HepG2 (cell line): ENCODE measurements around the gene ARHGAP12. TPM values are rescaled to one million over a fixed set of nuclear protein-coding genes. Genes with fewer than 3 reads are reported as not detected.
A peak's percentile ranks its signal among the peaks of the same experiment; 100 is the strongest.

Experiments used
- DNMT3B ChIP-seq: conservative IDR thresholded peaks from 2 replicates; pipeline ENCODE4 v1.6.1; 2016; ENCODE audit warnings: missing biosample characterization, control low read depth
- ERF ChIP-seq: IDR thresholded peaks from 2 replicates; pipeline ENCODE4 v1.6.1; 2018; ENCODE audit warnings: missing biosample characterization, missing genetic modification reagents
- GTF3A ChIP-seq: sonication (generic); formaldehyde crosslinking; conservative IDR thresholded peaks from 2 replicates; pipeline ENCODE4 v1.4.0; 2020; ENCODE audit warnings: mild to moderate bottlenecking, missing genetic modification reagents
- KLF15 ChIP-seq: sonication (generic); formaldehyde crosslinking; IDR thresholded peaks from 2 replicates; pipeline ENCODE4 v1.8.1; 2023; ENCODE audit warnings: borderline replicate concordance, mild to moderate bottlenecking, inconsistent platforms, missing genetic modification reagents, mixed read lengths
- MAFK ChIP-seq, 2 experiments: IDR thresholded peaks in 1 of 2; conservative IDR thresholded peaks in 1 of 2; 2 replicates each; pipeline ENCODE4 v1.6.1; 2011; ENCODE audit warnings: improper control_type of control experiment in 2 of 2, low read length in 2 of 2
- MIER3 ChIP-seq: IDR thresholded peaks from 2 replicates; pipeline ENCODE4 v1.6.1; 2016; ENCODE audit warnings: missing compliant biosample characterization, borderline replicate concordance
- MXI1 ChIP-seq: IDR thresholded peaks from 3 replicates; pipeline ENCODE4 v1.6.1; 2012; ENCODE audit warnings: low read depth, low read length, inconsistent platforms, borderline replicate concordance
- MYNN ChIP-seq: sonication (generic); formaldehyde crosslinking; IDR thresholded peaks from 2 replicates; pipeline ENCODE4 v1.4.0; 2020; ENCODE audit warnings: mild to moderate bottlenecking, low read depth, missing genetic modification reagents
- NFYB ChIP-seq: sonication (generic); formaldehyde crosslinking; IDR thresholded peaks from 2 replicates; pipeline ENCODE4 v1.4.0; 2020; ENCODE audit warnings: missing genetic modification reagents
- POLR2AphosphoS2 ChIP-seq: IDR thresholded peaks from 2 replicates; pipeline ENCODE4 v1.6.1; 2011; ENCODE audit warnings: low read depth, low read length, improper control_type of control experiment
- PRDM4 ChIP-seq: sonication (generic); formaldehyde crosslinking; IDR thresholded peaks from 2 replicates; pipeline ENCODE4 v1.9.0; 2021; ENCODE audit warnings: missing genetic modification reagents, borderline replicate concordance
- RXRA ChIP-seq: sonication (generic); formaldehyde crosslinking; IDR thresholded peaks from 2 replicates; pipeline ENCODE4 v1.5.1; 2020; ENCODE audit warnings: missing genetic modification reagents
- SP1 ChIP-seq, 2 experiments: fragments of 450-650 bp in 1 of 2; sonication (generic) in 1 of 2; formaldehyde crosslinking in 1 of 2; IDR thresholded peaks; 2 replicates each; pipeline versions ENCODE4 v1.4.0 to v1.6.1; 2016 to 2020; ENCODE audit warnings: missing genetic modification reagents in 1 of 2
- SP2 ChIP-seq: sonication (generic); formaldehyde crosslinking; IDR thresholded peaks from 2 replicates; pipeline ENCODE4 v1.5.1; 2020; ENCODE audit warnings: mild to moderate bottlenecking, missing genetic modification reagents
- SRF ChIP-seq: IDR thresholded peaks from 2 replicates; pipeline ENCODE4 v1.6.1; 2011; ENCODE audit warnings: mild to moderate bottlenecking, low read depth, low read length, moderate library complexity
- ZFX ChIP-seq: sonication (generic); formaldehyde crosslinking; IDR thresholded peaks from 2 replicates; pipeline ENCODE4 v1.4.0; 2020; ENCODE audit warnings: mild to moderate bottlenecking, low read depth, missing genetic modification reagents, moderate library complexity
- ZNF121 ChIP-seq: sonication (generic); formaldehyde crosslinking; IDR thresholded peaks from 2 replicates; pipeline ENCODE4 v1.5.0; 2020; ENCODE audit warnings: mild to moderate bottlenecking, missing genetic modification reagents
- ZNF124 ChIP-seq: sonication (generic); formaldehyde crosslinking; IDR thresholded peaks from 2 replicates; pipeline ENCODE4 v1.4.0; 2020; ENCODE audit warnings: missing genetic modification reagents
- ZNF382 ChIP-seq: sonication (generic); formaldehyde crosslinking; IDR thresholded peaks from 2 replicates; pipeline ENCODE4 v1.5.0; 2020; ENCODE audit warnings: missing genetic modification reagents, mild to moderate bottlenecking, borderline replicate concordance
- ZNF441 ChIP-seq: sonication (generic); formaldehyde crosslinking; IDR thresholded peaks from 2 replicates; pipeline ENCODE4 v1.7.0; 2021; ENCODE audit warnings: missing genetic modification reagents, borderline replicate concordance
- ZNF570 ChIP-seq: sonication (generic); formaldehyde crosslinking; IDR thresholded peaks from 2 replicates; pipeline ENCODE4 v1.4.0; 2020; ENCODE audit warnings: mild to moderate bottlenecking, missing genetic modification reagents, borderline replicate concordance
- ZSCAN9 ChIP-seq: IDR thresholded peaks from 2 replicates; pipeline ENCODE4 v1.6.1; 2016; ENCODE audit warnings: borderline replicate concordance
- polyA plus RNA-seq, 8 experiments: library from polyadenylated mRNA; depleted of rRNA in 3 of 8; stranded (reverse) in 7 of 8; unstranded in 1 of 8; fragments of >200 nt; fragmentation: Illumina TruSeq in 4 of 8; extraction: Trizol in 4 of 8; gene quantifications; 2 replicates each; pipeline versions ENCODE4 v1.2.1 to v1.2.3, GENCODE V29; 2011 to 2016; ENCODE audit warnings: low read depth in 4 of 8, missing spikeins in 1 of 8, mixed read lengths in 1 of 8; ENCODE audit not compliant: insufficient read depth in 1 of 8
- total RNA-seq, 5 experiments: library from RNA; depleted of rRNA; stranded (reverse); fragments of >200 nt; fragmentation: Illumina TruSeq; extraction: Trizol; gene quantifications; 2 replicates each; pipeline ENCODE4 v1.2.3, GENCODE V29; 2016; ENCODE audit warnings: low read depth in 1 of 5
- TF ChIP-seq, protein P1 (sequence below): IDR thresholded peaks from 2 replicates; pipeline ENCODE4 v1.6.1; 2012; ENCODE audit warnings: inconsistent platforms
- TF ChIP-seq, protein P2 (sequence below): sonication (generic); formaldehyde crosslinking; IDR thresholded peaks from 2 replicates; pipeline ENCODE4 v1.9.0; 2022; ENCODE audit warnings: missing genetic modification reagents, mild to moderate bottlenecking, borderline replicate concordance

The ARHGAP12 gene
- total and polyA plus RNA-seq, 2 of the 13 experiments (the other 11 are each of a cell fraction or from before 2014, with no cell fraction given), result 25.0 to 54.6 TPM

DNA sequence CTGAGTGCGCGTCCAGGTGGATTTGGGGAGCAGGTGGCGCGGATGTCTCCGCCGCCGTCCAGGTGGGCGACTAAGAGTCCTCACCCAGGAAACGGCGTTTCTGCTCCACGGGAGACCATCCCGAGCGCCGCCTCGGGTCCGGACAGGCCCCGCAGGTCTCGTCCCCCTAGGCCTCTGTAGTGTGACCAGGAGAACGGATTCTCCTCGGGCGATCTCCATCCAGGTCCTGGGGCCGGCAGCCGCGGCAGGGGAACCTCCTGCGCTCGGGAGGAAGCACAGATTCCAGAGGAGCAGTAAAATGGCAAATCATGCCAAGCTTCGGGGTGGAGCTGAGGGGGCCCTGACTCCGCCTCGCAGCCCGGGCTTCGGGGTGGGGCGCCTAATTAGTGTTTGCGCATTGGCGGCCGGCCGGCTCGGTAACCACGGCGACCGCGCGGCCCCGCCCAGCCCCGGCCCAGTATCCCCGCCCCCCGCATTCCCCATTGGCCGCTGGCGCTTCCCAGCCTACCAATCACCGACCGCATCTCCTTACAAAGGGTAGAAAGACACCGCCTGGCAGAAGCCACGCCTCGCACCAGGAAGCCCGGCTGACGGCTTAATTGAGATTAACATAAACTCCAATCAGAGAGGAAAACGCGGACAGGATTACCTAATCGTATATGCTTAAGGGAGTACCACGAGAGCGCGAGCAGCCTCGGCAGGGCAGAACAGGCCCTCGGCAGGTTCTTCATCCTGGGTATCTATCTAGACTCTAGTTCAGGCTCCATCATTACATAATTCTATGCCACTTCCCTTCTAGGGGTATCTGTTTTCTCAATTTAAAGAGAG, 168.6 kb downstream of the ARHGAP12 start (continued):
- TF ChIP-seq ZNF570 (CRISPR knock-in tag), result no peak
- TF ChIP-seq RXRA (CRISPR knock-in tag), result peak; percentile 47; the same call in 1 of the 2 replicates
- TF ChIP-seq DNMT3B (CRISPR knock-in tag), result 0 out of 2 replicates have a peak, but pooled peaks have one; percentile 58
- TF ChIP-seq ZNF121, result no peak
- TF ChIP-seq SP2, result peak; percentile 72
- no peak for TF ChIP-seq SP1 (IDR thresholded peaks at IDR 0.05)
- peak; percentile 61; the same call in 1 of the 2 replicates for TF ChIP-seq SP1 (CRISPR knock-in tag; IDR thresholded peaks at IDR 0.05)
- no peak for TF ChIP-seq POLR2AphosphoS2
- TF ChIP-seq MYNN (CRISPR knock-in tag), result 0 out of 2 replicates have a peak, but pooled peaks have one; percentile 53
- 0 out of 2 replicates have a peak, but pooled peaks have one; percentile 34 for TF ChIP-seq ZNF441 (CRISPR knock-in tag)
- TF ChIP-seq ERF, result 0 out of 2 replicates have a peak, but pooled peaks have one; percentile 24
- TF ChIP-seq PRDM4 (CRISPR knock-in tag), result no peak
- no peak for TF ChIP-seq ZNF382 (CRISPR knock-in tag)
- no peak for TF ChIP-seq GTF3A (CRISPR knock-in tag)
- TF ChIP-seq KLF15 (CRISPR knock-in tag), result no peak
- peak; percentile 33; the same call in 1 of the 2 replicates for TF ChIP-seq ZFX (CRISPR knock-in tag)
- 0 out of 2 replicates have a peak, but pooled peaks have one; percentile 29 for TF ChIP-seq ZSCAN9 (CRISPR knock-in tag)
- peak; percentile 42; the same call in 1 of the 2 replicates for TF ChIP-seq SRF
- peak; percentile 82 for TF ChIP-seq NFYB (CRISPR knock-in tag)
- no peak for TF ChIP-seq MIER3 (CRISPR knock-in tag)
- TF ChIP-seq, protein P1, sequence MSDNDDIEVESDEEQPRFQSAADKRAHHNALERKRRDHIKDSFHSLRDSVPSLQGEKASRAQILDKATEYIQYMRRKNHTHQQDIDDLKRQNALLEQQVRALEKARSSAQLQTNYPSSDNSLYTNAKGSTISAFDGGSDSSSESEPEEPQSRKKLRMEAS, result peak; percentile 49; the same call in 1 of the 2 replicates
- no peak for TF ChIP-seq MAFK (conservative IDR thresholded peaks at IDR 0.05 in 1 of 2, IDR thresholded peaks at IDR 0.05 in 1 of 2; ENCODE audit: low read length in 2 of 2)
- TF ChIP-seq, protein P2, sequence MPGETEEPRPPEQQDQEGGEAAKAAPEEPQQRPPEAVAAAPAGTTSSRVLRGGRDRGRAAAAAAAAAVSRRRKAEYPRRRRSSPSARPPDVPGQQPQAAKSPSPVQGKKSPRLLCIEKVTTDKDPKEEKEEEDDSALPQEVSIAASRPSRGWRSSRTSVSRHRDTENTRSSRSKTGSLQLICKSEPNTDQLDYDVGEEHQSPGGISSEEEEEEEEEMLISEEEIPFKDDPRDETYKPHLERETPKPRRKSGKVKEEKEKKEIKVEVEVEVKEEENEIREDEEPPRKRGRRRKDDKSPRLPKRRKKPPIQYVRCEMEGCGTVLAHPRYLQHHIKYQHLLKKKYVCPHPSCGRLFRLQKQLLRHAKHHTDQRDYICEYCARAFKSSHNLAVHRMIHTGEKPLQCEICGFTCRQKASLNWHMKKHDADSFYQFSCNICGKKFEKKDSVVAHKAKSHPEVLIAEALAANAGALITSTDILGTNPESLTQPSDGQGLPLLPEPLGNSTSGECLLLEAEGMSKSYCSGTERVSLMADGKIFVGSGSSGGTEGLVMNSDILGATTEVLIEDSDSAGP (CRISPR knock-in tag), result peak; percentile 18; the same call in 1 of the 2 replicates
- TF ChIP-seq ZNF124 (CRISPR knock-in tag), result no peak
- peak; percentile 30; the same call in 1 of the 3 replicates for TF ChIP-seq MXI1
